Mesenchymal stem cell (in vitro differentiated cells and primary cell): ENCODE data around the gene MAPK7.

Experiments
- DNase-seq: peaks from one replicate; pipeline ENCODE4 v3.0.0-alpha.2; 2013
- H2AFZ ChIP-seq: one replicate; pipeline ENCODE4 v1.6.1; 2013; ENCODE audit warnings: low read depth, mild to moderate bottlenecking, control low read depth, inconsistent platforms, low read length, moderate library complexity
- H2AK5ac ChIP-seq: 2 replicates; pipeline ENCODE4 v1.6.1; 2013; ENCODE audit warnings: low read length, moderate library complexity, mild to moderate bottlenecking, inconsistent platforms; ENCODE audit not compliant: severe bottlenecking
- H2BK120ac ChIP-seq: one replicate; pipeline ENCODE4 v1.6.1; 2013; ENCODE audit warnings: low read depth, mild to moderate bottlenecking, inconsistent platforms, low read length, moderate library complexity
- H2BK12ac ChIP-seq, 2 experiments: one replicate each; pipeline ENCODE4 v1.6.1; 2013; ENCODE audit warnings: inconsistent platforms in 2 of 2, low read length in 2 of 2, mild to moderate bottlenecking in 2 of 2, moderate library complexity in 2 of 2, control low read depth in 1 of 2
- H2BK15ac ChIP-seq: one replicate; pipeline ENCODE4 v1.6.1; 2013; ENCODE audit warnings: mild to moderate bottlenecking, low read depth, inconsistent platforms; ENCODE audit not compliant: poor library complexity, severe bottlenecking
- H2BK5ac ChIP-seq: 2 replicates; pipeline ENCODE4 v1.6.1; 2013; ENCODE audit warnings: low read depth, mild to moderate bottlenecking, low read length, control low read depth, inconsistent platforms; ENCODE audit not compliant: poor library complexity, severe bottlenecking
- H3K14ac ChIP-seq, 2 experiments: one replicate each; pipeline ENCODE4 v1.6.1; 2013; ENCODE audit warnings: inconsistent platforms in 2 of 2, low read length in 2 of 2, control low read depth in 1 of 2, mild to moderate bottlenecking in 1 of 2, moderate library complexity in 1 of 2
- H3K18ac ChIP-seq, 2 experiments: one replicate each; pipeline ENCODE4 v1.6.1; 2013; ENCODE audit warnings: inconsistent platforms in 2 of 2, low read length in 2 of 2, control low read depth in 1 of 2, low read depth in 1 of 2, mild to moderate bottlenecking in 1 of 2
- H3K23ac ChIP-seq, 2 experiments: one replicate each; pipeline ENCODE4 v1.6.1; 2013; ENCODE audit warnings: inconsistent platforms in 2 of 2, low read length in 2 of 2, mild to moderate bottlenecking in 2 of 2, moderate library complexity in 2 of 2, control low read depth in 1 of 2
- H3K27ac ChIP-seq: 2 replicates; pipeline ENCODE4 v1.5.1; 2013; ENCODE audit warnings: mild to moderate bottlenecking, moderate library complexity, low read length, control low read depth, inconsistent platforms; ENCODE audit not compliant: poor library complexity, severe bottlenecking
- H3K27me3 ChIP-seq, 2 experiments: 2 replicates each; pipeline versions ENCODE4 v1.6.1 to v1.7.0; 2013; ENCODE audit warnings: low read length in 2 of 2, mild to moderate bottlenecking in 2 of 2, moderate library complexity in 2 of 2, control low read depth in 1 of 2, inconsistent platforms in 1 of 2; ENCODE audit not compliant: control insufficient read depth in 1 of 2, insufficient read depth in 1 of 2
- H3K36me3 ChIP-seq, 2 experiments: 2 replicates each; pipeline versions ENCODE4 v1.6.1 to v1.7.0; 2013; ENCODE audit warnings: low read length in 2 of 2, control low read depth in 1 of 2, inconsistent platforms in 1 of 2, low read depth in 1 of 2, mild to moderate bottlenecking in 1 of 2; ENCODE audit not compliant: insufficient read depth in 2 of 2, control insufficient read depth in 1 of 2
- H3K4ac ChIP-seq, 2 experiments: one replicate each; pipeline ENCODE4 v1.6.1; 2013; ENCODE audit warnings: inconsistent platforms in 2 of 2, low read length in 2 of 2, mild to moderate bottlenecking in 2 of 2, moderate library complexity in 2 of 2, control low read depth in 1 of 2, low read depth in 1 of 2
- H3K4me1 ChIP-seq: 2 replicates; pipeline ENCODE4 v1.6.1; 2013; ENCODE audit warnings: low read depth, low read length, control low read depth; ENCODE audit not compliant: control insufficient read depth, insufficient read depth
- H3K4me2 ChIP-seq: 2 replicates; pipeline ENCODE4 v1.6.1; 2013; ENCODE audit warnings: low read length, mild to moderate bottlenecking, inconsistent platforms; ENCODE audit not compliant: poor library complexity, severe bottlenecking
- H3K4me3 ChIP-seq, 2 experiments: 2 replicates each; pipeline versions ENCODE4 v1.5.1 to v1.7.0; 2013; ENCODE audit warnings: low read length in 2 of 2, mild to moderate bottlenecking in 2 of 2, control low read depth in 1 of 2, low read depth in 1 of 2; ENCODE audit not compliant: insufficient read depth in 1 of 2
- H3K79me1 ChIP-seq: replicated peaks from 2 replicates; pipeline ENCODE4 v1.6.1; 2013; ENCODE audit warnings: mild to moderate bottlenecking, control low read depth, low read length, inconsistent platforms; ENCODE audit not compliant: poor library complexity, severe bottlenecking
- H3K9ac ChIP-seq: 2 replicates; pipeline ENCODE4 v1.7.0; 2013; ENCODE audit warnings: mild to moderate bottlenecking, low read length, moderate library complexity
- H3K9me3 ChIP-seq: 2 replicates; pipeline ENCODE4 v1.7.0; 2013; ENCODE audit warnings: mild to moderate bottlenecking, low read length; ENCODE audit not compliant: control insufficient read depth
- H4K8ac ChIP-seq: one replicate; pipeline ENCODE4 v1.6.1; 2013; ENCODE audit warnings: inconsistent platforms, mild to moderate bottlenecking, low read length, moderate library complexity
- H4K91ac ChIP-seq: one replicate; pipeline ENCODE4 v1.6.1; 2013; ENCODE audit warnings: mild to moderate bottlenecking, low read length, inconsistent platforms
- WGBS: methylation state at CpG from one replicate; pipeline ENCODE4 v1.1.7; 2013; ENCODE audit warnings: mixed read lengths; 5-methylcytosine and 5-hydroxymethylcytosine counted together

The MAPK7 gene

DNA sequence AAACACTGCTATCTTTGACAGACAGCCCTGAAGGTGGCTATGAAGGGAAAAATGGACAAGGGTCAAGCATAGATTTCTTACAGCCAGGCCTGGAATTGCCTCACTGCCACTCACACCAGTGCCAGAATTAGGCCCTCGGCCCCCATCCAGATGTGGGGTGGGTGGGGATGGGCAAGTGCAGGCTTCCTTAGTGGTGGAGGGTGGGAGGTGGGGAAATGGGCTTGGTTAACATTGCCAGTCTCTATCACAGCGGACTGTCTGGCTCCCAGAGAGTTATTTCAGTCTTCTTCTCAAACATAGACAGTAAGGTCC, 40.6 kb upstream of the MAPK7 start:
- WGBS = 100% methylated on average over 1 of the region's 2 CpGs
- no peak overlapping the region for H2BK120ac ChIP-seq

DNA sequence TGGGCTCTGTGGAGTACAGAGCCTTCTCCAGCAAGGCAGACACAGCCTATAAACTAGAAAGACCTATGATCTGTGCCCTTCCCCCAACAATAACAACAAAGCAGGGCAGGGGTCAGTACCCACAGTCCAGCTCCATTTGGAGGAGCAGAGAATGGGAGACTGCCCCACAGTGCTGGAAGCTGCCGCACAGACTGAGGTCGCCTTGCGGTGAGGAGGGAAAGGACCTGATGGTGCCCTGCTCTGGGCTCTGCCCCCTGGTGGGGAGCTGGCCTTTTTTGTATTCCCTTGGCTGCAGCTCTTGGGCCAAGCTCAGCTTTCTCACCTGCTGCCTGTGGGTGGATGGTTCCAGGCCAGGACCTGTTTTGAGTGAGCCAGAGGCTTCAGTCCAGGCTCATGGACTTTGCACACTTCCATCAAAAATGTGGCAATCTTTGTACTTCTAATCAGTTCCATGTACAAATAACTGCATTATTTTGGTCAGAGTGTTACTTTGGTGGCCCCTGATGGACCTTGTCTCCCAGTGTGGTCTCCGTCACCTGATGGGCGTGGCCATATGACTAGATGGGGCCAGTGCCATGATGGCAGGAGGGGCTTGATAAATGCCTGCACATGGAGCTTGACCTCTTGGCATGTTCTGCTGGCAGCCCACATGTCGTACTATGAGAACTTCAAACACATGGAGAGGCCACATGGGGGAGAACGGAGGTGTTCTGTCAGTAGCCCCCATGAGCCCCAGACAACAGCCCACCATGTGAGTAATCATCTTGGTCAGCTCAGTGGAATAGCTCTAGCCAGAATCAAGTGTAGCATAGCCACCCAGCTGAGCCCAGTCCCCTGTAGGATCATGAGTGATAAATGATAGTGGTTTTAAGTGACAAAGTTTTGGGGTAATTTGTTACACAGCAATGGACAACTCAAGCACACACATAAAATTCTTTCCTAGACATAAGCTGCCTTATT, 40.0 kb upstream of the MAPK7 start:
- no peak overlapping the region for H3K4me3 ChIP-seq
- H3K36me3 ChIP-seq = peaks cover 35 to 39% of the 10 kb centered on the region in 2 experiments
- peaks cover 27% of the 10 kb centered on the region for H3K4me1 ChIP-seq
- no peak overlapping the region for H4K8ac ChIP-seq
- no peak overlapping the region for H3K4ac ChIP-seq
- no peaks in the 10 kb centered on the region for H3K27me3 ChIP-seq
- no peak overlapping the region for H3K18ac ChIP-seq
- H3K9me3 ChIP-seq = no peaks in the 10 kb centered on the region
- H4K91ac ChIP-seq = no peak overlapping the region
- H2BK15ac ChIP-seq = no peak overlapping the region
- peak; percentile 44 for DNase-seq
- H3K9ac ChIP-seq = no peak overlapping the region
- H2AK5ac ChIP-seq = no peak overlapping the region
- H2BK120ac ChIP-seq = no peak overlapping the region
- peaks cover 9% of the 10 kb centered on the region for H3K79me1 ChIP-seq
- H2BK12ac ChIP-seq = no peak overlapping the region
- H3K27ac ChIP-seq = no peak overlapping the region
- no peak overlapping the region for H3K23ac ChIP-seq
- 92% methylated on average over 7 of the region's 7 CpGs for WGBS
- H3K14ac ChIP-seq = no peak overlapping the region
- H2BK5ac ChIP-seq = no peak overlapping the region
- H3K4me2 ChIP-seq = no peak overlapping the region
- H2AFZ ChIP-seq = no peak overlapping the region

More for the DNA sequence above, 40.6 kb upstream of the MAPK7 start:
- H3K18ac ChIP-seq = no peak overlapping the region
- H3K27me3 ChIP-seq = no peaks in the 10 kb centered on the region
- no peak overlapping the region for H3K4me3 ChIP-seq
- H3K79me1 ChIP-seq = peaks cover 15% of the 10 kb centered on the region
- no peak overlapping the region for H3K4ac ChIP-seq
- no peak overlapping the region for H4K91ac ChIP-seq
- H3K23ac ChIP-seq = no peak overlapping the region
- H3K9ac ChIP-seq = no peak overlapping the region
- H2AK5ac ChIP-seq = no peak overlapping the region
- H2BK5ac ChIP-seq = no peak overlapping the region
- H2AFZ ChIP-seq = no peak overlapping the region
- no peak overlapping the region for H4K8ac ChIP-seq
- no peak for DNase-seq
- no peak overlapping the region for H3K27ac ChIP-seq
- peaks cover 27% of the 10 kb centered on the region for H3K4me1 ChIP-seq
- H3K36me3 ChIP-seq = peaks cover 41 to 42% of the 10 kb centered on the region in 2 experiments
- H3K14ac ChIP-seq = no peak overlapping the region
- no peak overlapping the region for H2BK12ac ChIP-seq
- H3K9me3 ChIP-seq = no peaks in the 10 kb centered on the region
- H2BK15ac ChIP-seq = no peak overlapping the region
- no peak overlapping the region for H3K4me2 ChIP-seq

DNA sequence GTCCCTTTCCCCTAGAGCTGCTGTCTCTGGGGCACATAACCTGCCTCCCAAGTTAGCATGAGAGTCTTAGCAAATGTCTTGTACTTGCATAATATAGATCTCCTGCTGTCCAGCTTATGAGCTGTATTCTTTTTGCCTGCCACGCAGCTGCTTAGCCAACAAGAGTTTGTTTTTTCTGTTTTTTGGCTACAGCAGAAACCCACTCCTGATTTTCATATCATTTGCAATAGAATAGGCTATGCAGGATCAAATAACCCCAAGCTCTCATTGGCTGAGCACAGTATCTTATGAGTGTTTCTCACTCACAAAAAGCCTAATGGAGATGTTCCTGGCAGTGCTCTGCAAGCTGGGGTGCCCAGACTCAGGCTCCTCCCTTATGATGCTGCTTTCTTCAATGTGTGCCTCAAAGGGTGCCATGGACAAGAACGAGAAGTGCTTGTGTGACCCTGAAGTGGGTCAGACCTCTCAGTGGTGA, 38.9 kb upstream of the MAPK7 start:
- H3K4ac ChIP-seq = no peak overlapping the region
- no peak overlapping the region for H3K18ac ChIP-seq

DNA sequence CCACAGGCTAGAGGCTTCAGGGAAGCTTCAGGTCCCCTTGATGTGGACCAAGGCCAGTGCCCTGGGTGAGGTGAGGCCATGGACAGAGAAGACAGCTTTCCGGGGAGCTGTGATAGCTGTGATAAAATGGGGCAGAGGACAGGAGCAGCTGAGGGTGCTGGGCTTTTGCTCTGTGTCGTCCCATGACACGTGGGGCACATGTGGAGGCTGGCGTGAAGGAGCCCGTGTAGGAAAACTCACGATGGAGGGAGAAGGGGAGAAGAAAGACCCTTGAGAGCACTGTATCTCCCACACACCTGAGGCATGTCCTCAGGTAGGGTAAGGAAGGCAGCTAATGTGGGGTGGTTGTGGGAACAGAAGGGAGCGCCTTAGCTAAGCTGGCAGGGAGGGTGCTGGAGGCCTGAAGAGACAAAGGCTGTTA, 37.1 kb upstream of the MAPK7 start:
- 82% methylated on average over 7 of the region's 7 CpGs for WGBS
- H3K4me1 ChIP-seq = peaks cover 32% of the 10 kb centered on the region
- H3K4me3 ChIP-seq = no peak overlapping the region
- H3K4ac ChIP-seq = peak overlapping the region in 1 of 2 experiments; percentile 7
- H2AFZ ChIP-seq = no peak overlapping the region
- no peak overlapping the region for H3K4me2 ChIP-seq
- H3K36me3 ChIP-seq = peaks cover 8 to 32% of the 10 kb centered on the region in 2 experiments
- H2BK15ac ChIP-seq = no peak overlapping the region
- no peaks in the 10 kb centered on the region for H3K27me3 ChIP-seq
- DNase-seq = no peak
- H3K79me1 ChIP-seq = no peaks in the 10 kb centered on the region
- H3K18ac ChIP-seq = no peak overlapping the region
- H3K27ac ChIP-seq = no peak overlapping the region
- H3K14ac ChIP-seq = peak overlapping the region in 1 of 2 experiments; percentile 94
- H4K8ac ChIP-seq = peak overlapping the region; percentile 10
- H3K9me3 ChIP-seq = no peaks in the 10 kb centered on the region
- H4K91ac ChIP-seq = peak overlapping the region; percentile 54
- peak overlapping the region; percentile 18 for H2AK5ac ChIP-seq
- H2BK120ac ChIP-seq = no peak overlapping the region
- no peak overlapping the region for H3K9ac ChIP-seq
- H3K23ac ChIP-seq = no peak overlapping the region
- no peak overlapping the region for H2BK5ac ChIP-seq
- H2BK12ac ChIP-seq = no peak overlapping the region

More for the DNA sequence above, 38.9 kb upstream of the MAPK7 start:
- no peak overlapping the region for H2BK15ac ChIP-seq
- H3K27ac ChIP-seq = no peak overlapping the region
- H3K4me3 ChIP-seq = no peak overlapping the region
- H3K79me1 ChIP-seq = peaks cover 2% of the 10 kb centered on the region
- H3K9ac ChIP-seq = no peak overlapping the region
- H3K4me2 ChIP-seq = no peak overlapping the region
- peaks cover 24 to 37% of the 10 kb centered on the region in 2 experiments for H3K36me3 ChIP-seq
- no peak overlapping the region for H2BK12ac ChIP-seq
- 67% methylated on average over 2 of the region's 2 CpGs for WGBS
- H2AK5ac ChIP-seq = no peak overlapping the region
- no peak overlapping the region for H4K91ac ChIP-seq
- H2BK120ac ChIP-seq = no peak overlapping the region
- H4K8ac ChIP-seq = no peak overlapping the region
- DNase-seq = no peak
- H3K4me1 ChIP-seq = peaks cover 27% of the 10 kb centered on the region
- H2BK5ac ChIP-seq = no peak overlapping the region
- H3K9me3 ChIP-seq = no peaks in the 10 kb centered on the region
- H3K27me3 ChIP-seq = no peaks in the 10 kb centered on the region
- H3K23ac ChIP-seq = no peak overlapping the region
- no peak overlapping the region for H2AFZ ChIP-seq
- H3K14ac ChIP-seq = no peak overlapping the region
